ENCODE data around the gene WWOX. TPM values are rescaled to one million over a fixed set of nuclear protein-coding genes. Genes with fewer than 3 reads are reported as not detected.

Gene WWOX
- total and polyA plus RNA-seq, 2 of the 8 experiments (the other 6 are each of a cell fraction or from before 2014, with no cell fraction given): 5.4 to 16.7 TPM

- TF ChIP-seq CHD7 (IDR thresholded peaks at IDR 0.05; ENCODE audit: insufficient replicate concordance, low read length) (no peak), RAD21 (IDR thresholded peaks at IDR 0.05 in 1 of 2, conservative IDR thresholded peaks at IDR 0.05 in 1 of 2; ENCODE audit: low read depth in 2 of 2, low read length in 2 of 2) (peak; percentile 63 to 70), EGR1 (IDR thresholded peaks at IDR 0.05; ENCODE audit: borderline replicate concordance, low read depth, low read length) (no peak), POLR2A (IDR thresholded peaks at IDR 0.05; ENCODE audit: control extremely low read depth in 1 of 2, low read depth in 2 of 2, low read length in 2 of 2) (no peak), BRCA1 (IDR thresholded peaks at IDR 0.05; ENCODE audit: low read depth, low read length) (no peak), SP4 (IDR thresholded peaks at IDR 0.05; ENCODE audit: low read length) (no peak)
Observed at GRCh38 chr16:78988361-78988969, 889.0 kb downstream of the WWOX start (continued).

Measured in H1 (cell line).